HG02759 (cell line): ENCODE measurements around the gene H2BW2.
A peak's percentile ranks its signal among the peaks of the same experiment; 100 is the strongest.
"Not testable (repeated sequence)": the region's sequence is repeated elsewhere in the genome, so short reads cannot be mapped to it uniquely, and the experiment has no call there.

Experiments
- ATAC-seq: cut with Tn5 transposase; IDR thresholded peaks from one replicate; pipeline ENCODE4 v1.9.1; 2021; ENCODE audit warnings: mild to moderate bottlenecking, moderate library complexity; ENCODE audit not compliant: unreplicated experiment

H2BW2 gene

GRCh38 chrX:104039689-104040505, at the start of gene H2BW2:
Gene H2BW2, plus strand, starts transcription at chrX:104039956. Its CDS starts 39 bp downstream, at chrX:104039995.
- no peak for ATAC-seq

- ATAC-seq: peak; percentile 85
These were observed 40.5 kb upstream of the H2BW2 start for GRCh38 chrX:103999234-103999633.

- no peak for ATAC-seq
These were observed 30.9 kb upstream of the H2BW2 start for GRCh38 chrX:104008831-104009230.

GRCh38 chrX:104013158-104013557, 26.6 kb upstream of the H2BW2 start:
- no peak for ATAC-seq

GRCh38 chrX:104013606-104014005, 26.1 kb upstream of the H2BW2 start, which contains the start of gene H2BW1:
Gene H2BW1, minus strand, starts transcription at chrX:104013708. Its CDS starts 132 bp downstream, at chrX:104013576.
- no peak for ATAC-seq

- not testable (repeated sequence) for ATAC-seq
These were observed 24.2 kb upstream of the H2BW2 start for GRCh38 chrX:104015576-104015975.

GRCh38 chrX:104018126-104018525, 21.6 kb upstream of the H2BW2 start:
- no peak for ATAC-seq

- ATAC-seq: no peak
These were observed 1.2 kb downstream of the H2BW2 start for GRCh38 chrX:104041003-104041402.

- no peak for ATAC-seq
These were observed 5.9 kb downstream of the H2BW2 start for GRCh38 chrX:104045642-104046041.

- ATAC-seq: no peak
These were observed 7.4 kb downstream of the H2BW2 start for GRCh38 chrX:104047171-104047570.

GRCh38 chrX:104054956-104055355, 15.2 kb downstream of the H2BW2 start:
- ATAC-seq: not testable (repeated sequence)

GRCh38 chrX:104062636-104063035, 22.9 kb downstream of the H2BW2 start:
- ATAC-seq: not testable (repeated sequence)

GRCh38 chrX:104075778-104076445, 36.2 kb downstream of the H2BW2 start, which contains the start of gene TMSB15C:
Gene TMSB15C, minus strand, starts transcription at chrX:104076236.
- peak; percentile 99 for ATAC-seq

GRCh38 chrX:104077854-104078253, 38.1 kb downstream of the H2BW2 start:
- not testable (repeated sequence) for ATAC-seq

- no peak for ATAC-seq
These were observed 44.3 kb downstream of the H2BW2 start for GRCh38 chrX:104084063-104084462.

- no peak for ATAC-seq
These were observed 45.0 kb downstream of the H2BW2 start for GRCh38 chrX:104084534-104085277.

GRCh38 chrX:104085477-104085876, 45.7 kb downstream of the H2BW2 start:
- ATAC-seq: no peak

GRCh38 chrX:104085919-104086318, 46.2 kb downstream of the H2BW2 start:
- no peak for ATAC-seq
